Epithelial cell of prostate (primary cell): ENCODE results near the gene AP2A1.

Source experiments
- DNase-seq: peaks from one replicate; pipeline ENCODE4 v3.0.0-alpha.2; 2011; ENCODE audit warnings: low read depth, low spot score
- H3K27ac ChIP-seq: fragments of 450-650 bp; 2 replicates; pipeline ENCODE4 v1.5.1; 2017; ENCODE audit warnings: mild to moderate bottlenecking

AP2A1 gene

GRCh38 chr19:49791776-49792445 lies 25.1 kb downstream of the AP2A1 start:
- DNase-seq, result no peak
- H3K27ac ChIP-seq, result no peak overlapping the region

- no peak for DNase-seq
- no peak overlapping the region for H3K27ac ChIP-seq
Observed at GRCh38 chr19:49792829-49793560, 26.2 kb downstream of the AP2A1 start.

- no peak for DNase-seq
- no peak overlapping the region for H3K27ac ChIP-seq
Observed at GRCh38 chr19:49793561-49793840, 26.7 kb downstream of the AP2A1 start.

GRCh38 chr19:49795615-49796014 lies 28.8 kb downstream of the AP2A1 start:
- DNase-seq, result no peak
- H3K27ac ChIP-seq, result no peak overlapping the region

- H3K27ac ChIP-seq, result no peak overlapping the region
- DNase-seq, result no peak
Observed at GRCh38 chr19:49798574-49798973, 31.8 kb downstream of the AP2A1 start.

- DNase-seq, result no peak
- no peak overlapping the region for H3K27ac ChIP-seq
Observed at GRCh38 chr19:49799271-49799797, 32.5 kb downstream of the AP2A1 start.

GRCh38 chr19:49799798-49800376 lies 33.1 kb downstream of the AP2A1 start:
- no peak overlapping the region for H3K27ac ChIP-seq
- DNase-seq, result no peak

- no peak overlapping the region for H3K27ac ChIP-seq
- DNase-seq, result no peak
Observed at GRCh38 chr19:49800771-49801170, 34.0 kb downstream of the AP2A1 start.

- DNase-seq, result no peak
- no peak overlapping the region for H3K27ac ChIP-seq
Observed at GRCh38 chr19:49801401-49801888, 34.6 kb downstream of the AP2A1 start.

GRCh38 chr19:49801966-49802661 lies 35.3 kb downstream of the AP2A1 start:
- DNase-seq, result no peak
- H3K27ac ChIP-seq, result no peak overlapping the region

GRCh38 chr19:49802836-49803528 lies 36.2 kb downstream of the AP2A1 start:
- DNase-seq, result no peak

GRCh38 chr19:49803529-49803856 lies 36.7 kb downstream of the AP2A1 start:
- no peak overlapping the region for H3K27ac ChIP-seq
- no peak for DNase-seq

More at GRCh38 chr19:49802836-49803528, 36.2 kb downstream of the AP2A1 start:
- no peak overlapping the region for H3K27ac ChIP-seq

- H3K27ac ChIP-seq, result no peak overlapping the region
- no peak for DNase-seq
Observed at GRCh38 chr19:49805822-49806619, 39.2 kb downstream of the AP2A1 start.

GRCh38 chr19:49806620-49806959 lies 39.8 kb downstream of the AP2A1 start:
- DNase-seq, result no peak
- no peak overlapping the region for H3K27ac ChIP-seq

- H3K27ac ChIP-seq, result no peak overlapping the region
- DNase-seq, result no peak
Observed at GRCh38 chr19:49807058-49807903, 40.5 kb downstream of the AP2A1 start.

- DNase-seq, result no peak
- no peak overlapping the region for H3K27ac ChIP-seq
Observed at GRCh38 chr19:49807904-49808675, 41.3 kb downstream of the AP2A1 start.

- DNase-seq, result no peak
Observed at GRCh38 chr19:49808711-49809159, 41.9 kb downstream of the AP2A1 start.

More at GRCh38 chr19:49808711-49809159, 41.9 kb downstream of the AP2A1 start:
- H3K27ac ChIP-seq, result no peak overlapping the region
